Neural cell (in vitro differentiated cells): Measurements from ENCODE around the gene TMEM121B.

Experiments used
- EP300 ChIP-seq: fragments of 450-650 bp; conservative IDR thresholded peaks from 2 replicates; pipeline ENCODE4 v1.6.1; 2014; ENCODE audit warnings: antibody characterized with exemption, mild to moderate bottlenecking, moderate library complexity; ENCODE audit not compliant: poor library complexity, severe bottlenecking
- EZH2 ChIP-seq: fragments of 200-600, 300-800 bp; shearing (Covaris generic), sonication (generic); IDR thresholded peaks from 2 replicates; pipeline ENCODE4 v1.6.1; 2014; ENCODE audit warnings: antibody characterized with exemption, low read length, borderline replicate concordance, mild to moderate bottlenecking; ENCODE audit not compliant: insufficient read depth, poor library complexity, severe bottlenecking
- MXI1 ChIP-seq: fragments of 450-650 bp; conservative IDR thresholded peaks from 2 replicates; pipeline ENCODE4 v1.6.1; 2014; ENCODE audit warnings: antibody characterized with exemption, mild to moderate bottlenecking; ENCODE audit not compliant: poor library complexity, severe bottlenecking
- POLR2AphosphoS5 ChIP-seq: IDR thresholded peaks from 2 replicates; pipeline ENCODE4 v1.6.1; 2012
- RAD21 ChIP-seq: fragments of 450-650 bp; conservative IDR thresholded peaks from 2 replicates; pipeline ENCODE4 v1.6.1; 2014; ENCODE audit warnings: antibody characterized with exemption, mild to moderate bottlenecking, moderate library complexity
- TAF1 ChIP-seq: IDR thresholded peaks from 2 replicates; pipeline ENCODE4 v1.6.1; 2012; ENCODE audit warnings: low read depth
- TF ChIP-seq, protein P1 (sequence below): fragments of 450-650 bp; IDR thresholded peaks from 2 replicates; pipeline ENCODE4 v1.5.1; 2014; ENCODE audit warnings: antibody characterized with exemption, mild to moderate bottlenecking, moderate library complexity; ENCODE audit not compliant: poor library complexity, severe bottlenecking
- TF ChIP-seq, protein P2 (sequence below): IDR thresholded peaks from 2 replicates; pipeline ENCODE4 v1.6.1; 2012; ENCODE audit warnings: borderline replicate concordance

DNA sequence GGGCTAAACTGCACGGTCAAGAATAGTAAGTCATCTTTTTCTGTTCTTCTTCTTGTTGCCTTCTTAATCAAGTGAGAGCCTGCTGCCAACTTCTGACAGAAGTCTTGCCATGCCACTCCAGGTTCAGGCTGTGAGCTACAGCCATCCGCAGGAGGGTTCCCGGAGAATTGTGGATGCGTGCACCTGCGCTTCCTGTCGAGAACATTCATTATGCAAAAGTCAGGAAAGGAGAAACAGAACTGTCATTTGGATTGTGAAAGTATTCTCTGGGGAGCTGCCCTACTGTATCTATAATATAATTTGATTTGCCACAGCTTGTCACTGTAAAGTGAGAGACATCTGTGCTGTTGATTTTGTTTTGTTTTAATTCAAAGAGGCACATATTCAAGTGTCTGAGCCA lies 24.1 kb downstream of the TMEM121B start:
- TF ChIP-seq RAD21 = no peak
- TF ChIP-seq, protein P1, sequence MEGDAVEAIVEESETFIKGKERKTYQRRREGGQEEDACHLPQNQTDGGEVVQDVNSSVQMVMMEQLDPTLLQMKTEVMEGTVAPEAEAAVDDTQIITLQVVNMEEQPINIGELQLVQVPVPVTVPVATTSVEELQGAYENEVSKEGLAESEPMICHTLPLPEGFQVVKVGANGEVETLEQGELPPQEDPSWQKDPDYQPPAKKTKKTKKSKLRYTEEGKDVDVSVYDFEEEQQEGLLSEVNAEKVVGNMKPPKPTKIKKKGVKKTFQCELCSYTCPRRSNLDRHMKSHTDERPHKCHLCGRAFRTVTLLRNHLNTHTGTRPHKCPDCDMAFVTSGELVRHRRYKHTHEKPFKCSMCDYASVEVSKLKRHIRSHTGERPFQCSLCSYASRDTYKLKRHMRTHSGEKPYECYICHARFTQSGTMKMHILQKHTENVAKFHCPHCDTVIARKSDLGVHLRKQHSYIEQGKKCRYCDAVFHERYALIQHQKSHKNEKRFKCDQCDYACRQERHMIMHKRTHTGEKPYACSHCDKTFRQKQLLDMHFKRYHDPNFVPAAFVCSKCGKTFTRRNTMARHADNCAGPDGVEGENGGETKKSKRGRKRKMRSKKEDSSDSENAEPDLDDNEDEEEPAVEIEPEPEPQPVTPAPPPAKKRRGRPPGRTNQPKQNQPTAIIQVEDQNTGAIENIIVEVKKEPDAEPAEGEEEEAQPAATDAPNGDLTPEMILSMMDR = no peak
- TF ChIP-seq EZH2 = no peak
- TF ChIP-seq EP300 = peak; percentile 22
- TF ChIP-seq TAF1 = no peak
- peak; percentile 56 for TF ChIP-seq POLR2AphosphoS5
- TF ChIP-seq MXI1 = no peak
- TF ChIP-seq, protein P2, sequence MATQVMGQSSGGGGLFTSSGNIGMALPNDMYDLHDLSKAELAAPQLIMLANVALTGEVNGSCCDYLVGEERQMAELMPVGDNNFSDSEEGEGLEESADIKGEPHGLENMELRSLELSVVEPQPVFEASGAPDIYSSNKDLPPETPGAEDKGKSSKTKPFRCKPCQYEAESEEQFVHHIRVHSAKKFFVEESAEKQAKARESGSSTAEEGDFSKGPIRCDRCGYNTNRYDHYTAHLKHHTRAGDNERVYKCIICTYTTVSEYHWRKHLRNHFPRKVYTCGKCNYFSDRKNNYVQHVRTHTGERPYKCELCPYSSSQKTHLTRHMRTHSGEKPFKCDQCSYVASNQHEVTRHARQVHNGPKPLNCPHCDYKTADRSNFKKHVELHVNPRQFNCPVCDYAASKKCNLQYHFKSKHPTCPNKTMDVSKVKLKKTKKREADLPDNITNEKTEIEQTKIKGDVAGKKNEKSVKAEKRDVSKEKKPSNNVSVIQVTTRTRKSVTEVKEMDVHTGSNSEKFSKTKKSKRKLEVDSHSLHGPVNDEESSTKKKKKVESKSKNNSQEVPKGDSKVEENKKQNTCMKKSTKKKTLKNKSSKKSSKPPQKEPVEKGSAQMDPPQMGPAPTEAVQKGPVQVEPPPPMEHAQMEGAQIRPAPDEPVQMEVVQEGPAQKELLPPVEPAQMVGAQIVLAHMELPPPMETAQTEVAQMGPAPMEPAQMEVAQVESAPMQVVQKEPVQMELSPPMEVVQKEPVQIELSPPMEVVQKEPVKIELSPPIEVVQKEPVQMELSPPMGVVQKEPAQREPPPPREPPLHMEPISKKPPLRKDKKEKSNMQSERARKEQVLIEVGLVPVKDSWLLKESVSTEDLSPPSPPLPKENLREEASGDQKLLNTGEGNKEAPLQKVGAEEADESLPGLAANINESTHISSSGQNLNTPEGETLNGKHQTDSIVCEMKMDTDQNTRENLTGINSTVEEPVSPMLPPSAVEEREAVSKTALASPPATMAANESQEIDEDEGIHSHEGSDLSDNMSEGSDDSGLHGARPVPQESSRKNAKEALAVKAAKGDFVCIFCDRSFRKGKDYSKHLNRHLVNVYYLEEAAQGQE = no peak
